ENCODE data around the gene C2CD2. TPM values are rescaled to one million over a fixed set of nuclear protein-coding genes. Genes with fewer than 3 reads are reported as not detected.

The C2CD2 gene
- total and polyA plus RNA-seq, 8 donors, result 18.3 to 24.1 (median 19.6) TPM

DNA sequence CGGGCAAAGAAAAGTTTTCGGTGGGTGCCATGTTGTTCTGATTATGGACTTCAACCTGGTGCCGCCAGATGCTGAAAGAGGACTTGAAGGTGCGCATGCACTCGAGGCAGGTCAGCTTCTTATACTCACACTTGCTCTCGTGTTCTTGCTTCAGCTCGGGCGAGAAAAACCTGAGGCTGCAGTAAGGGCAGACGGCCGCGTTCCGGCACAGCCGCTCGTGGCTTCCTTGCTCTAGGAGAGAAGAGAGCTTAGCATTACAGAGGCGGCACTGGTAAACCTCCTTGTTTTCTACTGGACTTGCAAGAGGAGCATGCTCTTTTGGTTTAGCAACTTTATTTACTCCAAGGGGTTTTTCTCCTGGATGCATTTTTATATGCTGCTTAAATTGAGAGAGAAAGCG, 37.8 kb upstream of the C2CD2 start:
- Histone ChIP-seq H3K4me3 (no peak overlapping the region), H3K27me3 (no peaks in the 10 kb centered on the region), H3K27ac (no peak overlapping the region), H3K9me3 (peaks cover 0 to 2% of the 10 kb centered on the region in 2 donors), H3K36me3 (peaks cover 0 to 54% of the 10 kb centered on the region in 2 donors), H3K4me1 (no peaks in the 10 kb centered on the region)
- DNase-seq, result no peak
- intact Hi-C loops (cut with DNase I), result no loop called here
- TF ChIP-seq, protein P1, sequence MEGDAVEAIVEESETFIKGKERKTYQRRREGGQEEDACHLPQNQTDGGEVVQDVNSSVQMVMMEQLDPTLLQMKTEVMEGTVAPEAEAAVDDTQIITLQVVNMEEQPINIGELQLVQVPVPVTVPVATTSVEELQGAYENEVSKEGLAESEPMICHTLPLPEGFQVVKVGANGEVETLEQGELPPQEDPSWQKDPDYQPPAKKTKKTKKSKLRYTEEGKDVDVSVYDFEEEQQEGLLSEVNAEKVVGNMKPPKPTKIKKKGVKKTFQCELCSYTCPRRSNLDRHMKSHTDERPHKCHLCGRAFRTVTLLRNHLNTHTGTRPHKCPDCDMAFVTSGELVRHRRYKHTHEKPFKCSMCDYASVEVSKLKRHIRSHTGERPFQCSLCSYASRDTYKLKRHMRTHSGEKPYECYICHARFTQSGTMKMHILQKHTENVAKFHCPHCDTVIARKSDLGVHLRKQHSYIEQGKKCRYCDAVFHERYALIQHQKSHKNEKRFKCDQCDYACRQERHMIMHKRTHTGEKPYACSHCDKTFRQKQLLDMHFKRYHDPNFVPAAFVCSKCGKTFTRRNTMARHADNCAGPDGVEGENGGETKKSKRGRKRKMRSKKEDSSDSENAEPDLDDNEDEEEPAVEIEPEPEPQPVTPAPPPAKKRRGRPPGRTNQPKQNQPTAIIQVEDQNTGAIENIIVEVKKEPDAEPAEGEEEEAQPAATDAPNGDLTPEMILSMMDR (IDR thresholded peaks at IDR 0.05), result no peak
- ATAC-seq, result no peak

DNA sequence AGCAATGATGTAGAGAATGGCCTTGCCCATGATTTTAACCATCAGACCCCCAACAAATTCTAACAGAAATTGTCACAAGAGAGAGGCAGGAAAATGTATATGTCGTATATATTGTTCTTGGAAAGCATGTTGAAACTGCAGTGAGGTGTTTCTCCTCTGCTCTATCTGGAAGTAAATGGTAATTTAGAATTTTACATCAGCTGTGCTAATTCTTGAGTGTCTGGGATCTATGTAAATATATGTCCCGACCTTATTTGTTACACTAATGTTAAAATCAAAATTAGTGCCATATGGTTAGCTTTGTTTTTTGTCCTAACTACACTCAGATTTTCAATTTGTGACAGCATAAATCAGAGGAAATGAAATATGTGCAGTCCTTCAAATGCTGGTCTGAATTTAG, 35.9 kb upstream of the C2CD2 start:
- TF ChIP-seq, protein P1 (IDR thresholded peaks at IDR 0.05), result no peak
- DNase-seq (no peak), ATAC-seq (no peak)
- intact Hi-C loops (cut with DNase I), result no loop called here
- H3K27ac ChIP-seq, result no peak overlapping the region
- no peaks in the 10 kb centered on the region for H3K9me3 ChIP-seq
- no peaks in the 10 kb centered on the region for H3K4me1 ChIP-seq
- H3K36me3 ChIP-seq, result peaks cover 0 to 43% of the 10 kb centered on the region in 2 donors
- H3K4me3 ChIP-seq, result no peak overlapping the region
- H3K27me3 ChIP-seq, result no peaks in the 10 kb centered on the region

DNA sequence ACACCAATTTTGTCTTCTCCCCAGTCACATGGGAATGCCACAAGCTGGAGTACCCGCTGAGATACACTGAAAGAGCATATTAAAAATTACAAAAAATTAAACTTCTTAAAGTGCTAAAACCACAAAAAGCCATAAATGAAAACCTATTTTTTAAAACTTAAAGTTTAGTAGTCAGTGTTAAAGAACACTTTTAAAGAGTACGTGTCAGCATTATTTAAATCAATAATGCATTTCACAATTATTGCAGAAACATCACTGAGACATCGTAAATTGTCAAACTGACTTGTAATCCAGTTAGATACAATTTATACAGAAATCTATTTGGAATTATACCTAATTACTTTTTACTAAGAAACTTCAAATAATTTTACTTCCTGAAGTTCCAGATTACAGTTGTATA, 33.5 kb upstream of the C2CD2 start:
- H3K27me3 ChIP-seq, result no peaks in the 10 kb centered on the region
- H3K36me3 ChIP-seq, result peaks cover 0 to 21% of the 10 kb centered on the region in 2 donors
- H3K4me1 ChIP-seq, result no peaks in the 10 kb centered on the region
- no peak overlapping the region for H3K27ac ChIP-seq
- intact Hi-C loops (cut with DNase I), result no loop called here
- DNase-seq (no peak), ATAC-seq (no peak)
- H3K4me3 ChIP-seq, result no peak overlapping the region
- TF ChIP-seq, protein P1 (IDR thresholded peaks at IDR 0.05), result no peak
- H3K9me3 ChIP-seq, result no peaks in the 10 kb centered on the region

DNA sequence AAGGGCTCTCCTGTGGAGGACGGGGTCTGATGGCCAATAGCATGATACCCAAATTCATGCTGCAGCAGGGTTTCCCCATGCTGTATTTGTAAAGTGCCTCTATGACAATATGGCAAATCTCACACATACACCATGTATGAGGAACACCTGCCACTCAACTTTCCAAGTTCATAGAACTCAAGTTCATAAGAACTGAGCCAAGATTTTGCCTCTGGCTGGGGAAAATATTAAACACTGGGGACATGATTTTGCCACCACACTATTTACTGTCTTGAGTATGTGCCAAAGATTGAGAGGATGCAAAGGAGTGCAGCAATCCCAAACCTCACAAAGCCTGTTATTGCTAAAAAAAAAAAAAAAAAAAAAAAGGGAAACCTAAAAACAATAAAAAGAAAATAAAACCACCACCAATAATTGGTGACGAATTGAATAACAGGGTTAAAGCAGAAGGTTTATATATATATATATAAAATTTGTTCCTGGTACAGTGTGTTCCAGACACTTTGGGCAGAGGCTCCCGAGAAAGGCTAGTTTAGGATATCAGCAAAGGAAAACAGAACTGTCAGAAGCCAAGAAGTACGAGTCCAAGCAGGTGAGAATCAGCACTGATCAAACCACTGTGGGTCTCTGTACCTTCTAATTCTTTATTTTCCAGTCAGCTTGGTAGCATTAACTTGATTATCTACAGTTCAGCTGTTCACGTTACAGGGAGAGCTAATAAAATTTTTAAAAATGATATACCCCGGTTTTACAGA, 32.0 kb upstream of the C2CD2 start:
- Histone ChIP-seq H3K9me3 (no peaks in the 10 kb centered on the region), H3K27me3 (no peaks in the 10 kb centered on the region), H3K27ac (no peak overlapping the region), H3K36me3 (peaks cover 0 to 6% of the 10 kb centered on the region in 2 donors), H3K4me3 (no peak overlapping the region), H3K4me1 (no peaks in the 10 kb centered on the region)
- ATAC-seq, result no peak
- DNase-seq, result no peak
- TF ChIP-seq, protein P1 (IDR thresholded peaks at IDR 0.05), result no peak
- intact Hi-C loops (cut with DNase I), result no loop called here

DNA sequence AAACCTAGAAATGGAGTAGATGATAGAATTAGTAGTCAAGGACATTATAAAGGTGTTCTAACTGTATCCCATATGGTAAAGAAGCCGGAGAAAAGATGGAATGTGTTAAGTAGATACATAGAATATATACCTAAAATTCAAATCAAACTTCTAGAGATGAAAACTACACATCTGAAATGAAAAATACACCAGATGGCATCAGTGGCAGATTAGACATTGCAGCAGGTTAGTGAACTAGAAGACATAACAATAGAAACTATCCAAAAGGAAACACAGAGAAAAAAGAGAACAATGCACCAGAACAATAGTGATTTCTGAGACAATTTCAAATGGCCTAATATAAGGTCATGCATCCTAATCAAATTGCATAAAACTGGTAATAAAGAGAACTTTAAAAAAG, 29.4 kb upstream of the C2CD2 start:
- Histone ChIP-seq H3K27ac (no peak overlapping the region), H3K4me3 (no peak overlapping the region), H3K9me3 (peaks cover 0 to 5% of the 10 kb centered on the region in 2 donors), H3K36me3 (no peaks in the 10 kb centered on the region), H3K4me1 (no peaks in the 10 kb centered on the region), H3K27me3 (no peaks in the 10 kb centered on the region)
- ATAC-seq (no peak), DNase-seq (no peak)
- TF ChIP-seq, protein P1 (IDR thresholded peaks at IDR 0.05), result no peak
- intact Hi-C loops (cut with DNase I), result no loop called here
